ENCODE measurements around the gene HPCAL1. TPM values are rescaled to one million over a fixed set of nuclear protein-coding genes. Genes with fewer than 3 reads are reported as not detected.

Gene HPCAL1
- total RNA-seq, 4 donors from 2014 or later = 18.6 to 59.5 (median 37.1) TPM

GRCh38 chr2:10328670-10329579, 26.2 kb downstream of the HPCAL1 start:
- no peak for TF ChIP-seq CTCF (IDR thresholded peaks at IDR 0.05; ENCODE audit: low read depth)

- TF ChIP-seq CTCF (IDR thresholded peaks at IDR 0.05; ENCODE audit: low read depth) = no peak
Observed at GRCh38 chr2:10329580-10329879, 26.8 kb downstream of the HPCAL1 start.

GRCh38 chr2:10329880-10330699, 27.4 kb downstream of the HPCAL1 start:
- no peak for TF ChIP-seq CTCF (IDR thresholded peaks at IDR 0.05; ENCODE audit: low read depth)

- TF ChIP-seq CTCF (IDR thresholded peaks at IDR 0.05; ENCODE audit: low read depth) = no peak
Observed at GRCh38 chr2:10330700-10331026, 28.0 kb downstream of the HPCAL1 start.

GRCh38 chr2:10331027-10331701, 28.5 kb downstream of the HPCAL1 start:
- no peak for TF ChIP-seq CTCF (IDR thresholded peaks at IDR 0.05; ENCODE audit: low read depth)

- no peak for TF ChIP-seq CTCF (IDR thresholded peaks at IDR 0.05; ENCODE audit: low read depth)
Observed at GRCh38 chr2:10331702-10332401, 29.1 kb downstream of the HPCAL1 start.

Measured in subcutaneous adipose tissue (tissue), 4 donors.